Measurements from ENCODE around the gene PLB1.

The PLB1 gene

GRCh38 chr2:28495551-28496250, at the start of gene PLB1:
PLB1 (plus strand) TSS chr2:28496060; CDS start chr2:28496115, 55 bp downstream.
- DNase-seq = no peak

DNA sequence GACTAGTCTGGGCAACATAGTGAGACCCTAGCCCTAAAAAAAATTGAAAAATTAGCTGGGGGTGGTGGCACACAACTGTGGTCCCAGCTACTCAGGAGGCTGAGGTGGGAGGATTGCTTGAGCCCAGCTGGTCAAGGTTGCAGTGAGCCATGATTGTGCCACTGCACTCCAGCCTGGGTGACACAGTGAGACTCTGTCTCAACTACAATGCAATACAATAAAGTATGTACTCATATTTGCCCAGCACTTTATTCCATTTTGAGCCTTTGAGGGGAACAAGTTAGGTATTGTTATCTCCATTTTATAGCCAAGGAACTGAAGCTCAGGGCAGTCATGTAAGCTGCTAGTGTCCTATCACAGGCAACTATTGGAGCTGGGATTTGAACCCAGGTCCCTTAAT, 49.3 kb upstream of the PLB1 start:
- DNase-seq = peak; percentile 46

DNA sequence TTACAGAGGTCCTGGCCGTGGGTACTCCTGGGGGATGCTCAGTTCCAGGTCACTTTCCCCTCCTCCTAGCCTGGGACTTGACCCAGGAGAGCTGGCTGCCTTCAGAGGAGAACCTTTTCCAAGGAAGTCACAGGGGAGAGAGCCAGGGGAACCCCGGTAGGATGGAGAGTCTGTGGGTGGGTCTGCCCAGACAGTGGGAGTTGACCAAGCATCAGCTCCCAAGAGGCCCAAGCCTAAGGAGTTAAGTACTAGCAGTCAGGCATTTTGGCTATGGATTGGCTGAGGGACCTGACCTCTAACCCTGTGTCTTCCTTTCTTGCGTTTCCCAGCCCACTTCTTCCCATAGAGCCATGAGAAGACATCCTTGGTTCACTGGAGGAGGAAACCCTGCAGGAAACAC, 48.8 kb upstream of the PLB1 start:
- no peak for DNase-seq

DNA sequence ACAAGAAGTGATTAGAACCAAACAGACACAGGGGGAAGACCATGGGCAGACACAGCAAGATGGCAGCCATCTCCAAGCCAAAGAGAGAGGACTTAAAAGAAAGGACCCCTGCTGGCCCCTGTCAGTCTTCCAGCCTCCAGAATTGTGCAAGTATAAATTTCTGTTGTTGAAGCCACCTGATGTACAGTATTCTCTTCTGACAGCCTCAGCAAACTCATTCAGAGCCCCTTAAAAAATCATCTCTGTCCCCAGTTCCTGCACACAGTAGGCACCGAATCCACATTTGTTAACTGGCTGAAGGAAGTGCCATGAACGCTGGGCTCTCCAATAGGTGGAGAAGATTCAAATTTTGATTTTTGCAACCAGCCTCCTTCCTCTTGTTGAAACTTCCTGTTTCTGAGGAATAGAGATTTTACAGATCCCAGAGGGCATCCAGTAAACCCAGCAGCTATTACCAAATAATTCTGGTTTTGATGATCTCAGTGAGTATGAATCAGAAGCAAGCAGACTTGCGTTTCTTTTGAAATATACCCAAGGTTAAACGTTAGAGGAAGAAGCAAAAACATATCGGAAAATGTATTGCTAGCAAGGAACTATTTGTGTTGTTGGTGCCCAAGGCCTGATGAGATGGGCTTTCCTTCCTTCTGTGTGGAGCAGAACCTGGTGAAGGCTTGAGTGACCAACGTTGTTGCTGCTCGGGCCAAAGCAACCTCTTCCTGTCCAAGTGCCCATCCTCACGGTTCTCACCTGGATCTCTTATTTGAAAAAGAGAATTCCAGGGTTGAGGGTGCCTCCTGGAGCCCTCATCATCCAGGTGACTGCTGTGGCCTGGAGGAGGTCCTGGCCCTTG, 47.7 kb upstream of the PLB1 start:
- peak; percentile 95 for DNase-seq

DNA sequence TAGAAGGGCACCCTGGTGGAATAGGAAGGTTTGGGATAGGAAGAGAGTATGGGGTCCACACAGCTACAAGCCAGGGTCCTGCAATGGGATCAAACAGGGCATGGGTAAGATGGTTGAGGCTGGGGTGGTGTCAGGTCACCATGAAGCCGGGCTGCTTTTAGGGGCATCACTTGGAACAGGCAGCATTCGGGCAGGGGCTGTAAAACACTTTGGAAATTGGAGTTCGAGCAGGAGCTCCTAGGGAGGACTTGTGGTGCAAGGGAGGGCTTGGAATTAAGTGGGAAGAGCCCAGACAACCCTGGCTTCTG, 47.1 kb upstream of the PLB1 start:
- DNase-seq = no peak

DNA sequence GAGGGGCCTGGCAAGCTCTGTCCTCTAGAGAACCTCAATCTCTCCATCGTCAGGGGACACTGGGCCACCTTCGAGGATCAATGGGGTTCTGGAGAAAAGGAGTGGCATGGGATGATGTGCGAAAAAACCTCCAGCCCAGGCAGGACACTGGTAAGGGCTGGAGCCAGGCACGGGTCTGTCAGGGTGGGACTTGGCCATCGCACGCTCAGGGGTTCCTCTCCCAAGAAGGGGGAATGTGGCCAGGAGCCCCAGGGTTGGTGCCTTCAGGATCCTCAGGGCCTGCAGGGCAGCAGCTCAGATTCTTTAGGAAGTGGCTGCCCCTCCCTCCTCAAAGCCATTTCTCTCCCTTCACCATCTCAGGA, 46.8 kb upstream of the PLB1 start:
- DNase-seq = no peak

- DNase-seq = peak; percentile 70
Measured at GRCh38 chr2:28449488-28450395, 46.1 kb upstream of the PLB1 start.

GRCh38 chr2:28450901-28451565, 44.8 kb upstream of the PLB1 start:
- DNase-seq = no peak

DNA sequence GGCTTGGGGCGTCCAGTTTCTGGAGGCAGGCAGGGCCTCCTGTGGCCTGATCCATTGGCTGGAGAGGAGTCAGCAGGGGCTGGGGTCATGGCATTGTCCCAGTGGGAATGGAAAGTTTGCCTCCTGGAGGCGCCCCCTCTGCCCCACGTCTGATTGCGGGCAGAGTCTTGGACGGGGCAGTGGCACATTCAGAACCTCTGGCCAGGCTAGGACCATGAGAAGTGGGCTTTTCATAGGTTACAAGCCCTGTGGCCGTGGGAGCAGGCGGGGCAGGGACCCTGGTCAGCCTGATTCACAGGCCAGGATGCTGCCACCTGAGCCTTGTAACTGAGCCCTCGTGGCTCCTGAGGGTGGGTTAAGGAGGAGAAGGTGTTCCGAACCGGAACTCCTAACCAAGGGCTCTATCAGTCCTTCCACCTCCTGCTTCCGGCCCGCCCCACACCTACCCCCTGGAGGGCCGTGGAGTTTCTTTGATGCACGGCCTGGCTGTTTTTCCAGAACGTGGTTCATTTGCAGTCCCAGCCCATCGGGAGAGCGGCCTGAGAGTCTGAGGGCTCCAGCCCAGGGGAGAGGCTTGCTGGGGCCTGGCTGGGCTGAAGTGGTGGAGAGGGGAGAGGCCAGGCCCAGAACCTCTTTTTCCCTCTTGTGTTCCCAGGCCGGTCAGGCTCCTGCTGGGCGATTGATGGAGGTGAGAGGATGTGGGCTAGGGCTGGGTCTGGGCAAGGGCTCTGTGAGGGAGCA, 43.9 kb upstream of the PLB1 start:
- no peak for DNase-seq

DNA sequence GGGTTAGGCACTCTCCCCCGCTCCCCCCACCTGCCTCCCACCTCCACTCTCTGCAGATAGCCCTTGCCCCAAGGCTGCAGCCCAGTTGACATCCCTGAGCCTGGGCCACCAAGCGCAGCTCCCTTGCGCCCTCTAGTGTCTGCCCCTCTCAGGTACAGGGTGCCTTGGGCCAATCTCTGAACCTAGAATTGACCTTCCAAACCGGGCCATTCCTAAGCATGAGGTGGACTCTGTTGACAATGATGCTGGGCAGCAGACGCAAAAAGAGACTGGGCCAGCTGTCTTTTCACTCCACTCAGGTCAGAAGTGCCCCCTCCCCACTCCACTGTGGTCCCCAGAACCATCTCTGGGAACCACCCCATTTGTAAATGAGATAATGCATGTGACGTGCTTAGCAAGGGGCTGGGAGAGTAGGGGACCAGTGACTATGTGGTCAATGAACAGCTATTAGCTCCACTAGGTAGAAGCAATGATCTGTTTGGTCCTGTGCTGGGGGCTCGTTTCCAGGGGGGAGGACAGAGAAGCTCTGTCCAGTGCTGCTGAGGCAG, 43.3 kb upstream of the PLB1 start:
- peak; percentile 86 for DNase-seq

DNA sequence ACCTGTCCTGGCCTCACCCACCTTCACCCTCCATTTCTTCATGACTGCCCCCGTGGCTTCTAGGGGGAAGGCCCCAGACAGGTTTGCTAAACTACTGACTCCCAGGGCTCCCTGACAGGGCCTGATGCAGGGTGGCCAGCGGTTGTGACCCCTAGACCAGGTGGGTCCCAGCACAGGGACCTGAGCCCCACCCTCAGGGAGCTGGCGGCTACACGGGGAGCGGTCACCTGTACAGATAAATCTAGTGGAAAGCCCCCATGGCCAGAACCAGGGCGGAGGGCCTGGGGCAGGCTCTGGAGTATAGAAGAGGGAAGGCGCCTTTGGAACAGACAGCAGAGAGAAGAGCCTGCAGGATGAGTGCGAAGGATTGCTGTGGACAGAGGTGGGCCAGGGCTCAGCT, 42.5 kb upstream of the PLB1 start:
- DNase-seq = no peak

GRCh38 chr2:28454016-28454930, 41.6 kb upstream of the PLB1 start:
- no peak for DNase-seq

DNA sequence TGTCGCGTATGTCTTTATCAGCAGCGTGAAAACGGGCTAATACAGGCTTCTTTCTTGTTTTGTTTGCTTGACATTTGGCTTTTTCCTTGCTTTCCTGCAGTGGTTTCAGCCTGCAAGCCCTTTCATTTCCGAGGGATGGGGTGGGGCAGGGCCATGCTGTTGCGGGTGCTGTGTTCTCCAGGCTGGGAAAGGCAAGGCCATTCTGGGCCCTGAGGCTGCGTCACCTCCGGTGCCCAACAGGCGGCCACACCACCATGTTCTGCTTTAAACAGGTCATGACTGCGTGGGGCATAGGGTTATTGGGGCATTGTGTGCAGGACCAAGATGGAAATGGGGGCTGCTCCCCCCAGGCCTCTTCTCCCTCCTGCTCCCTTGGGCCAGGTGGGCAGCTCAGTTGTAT, 38.6 kb upstream of the PLB1 start:
- no peak for DNase-seq

GRCh38 chr2:28461056-28461455, 34.8 kb upstream of the PLB1 start:
- DNase-seq = no peak

DNA sequence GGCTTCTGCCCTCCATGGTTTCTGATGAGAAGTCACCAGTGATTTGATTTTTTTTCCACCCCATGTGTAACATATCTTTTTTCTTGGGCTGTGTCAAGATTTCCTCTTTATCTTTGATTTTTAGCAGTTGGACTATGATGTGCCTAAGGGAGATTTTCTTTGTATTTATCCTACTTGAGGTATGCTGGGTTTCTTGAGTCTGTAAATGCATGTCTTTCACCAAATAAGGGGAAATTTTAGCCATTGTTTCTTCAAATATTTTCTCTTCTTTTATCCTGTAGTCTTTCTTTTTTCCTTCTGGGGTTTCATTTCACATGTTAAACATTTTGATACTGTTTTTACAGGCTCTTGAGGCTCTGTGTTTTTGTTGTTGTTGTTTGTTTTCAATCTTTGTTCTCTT, 33.7 kb upstream of the PLB1 start:
- DNase-seq = no peak

GRCh38 chr2:28463211-28463816, 32.5 kb upstream of the PLB1 start:
- DNase-seq = no peak

GRCh38 chr2:28463893-28464292, 32.0 kb upstream of the PLB1 start:
- DNase-seq = peak; percentile 63

DNA sequence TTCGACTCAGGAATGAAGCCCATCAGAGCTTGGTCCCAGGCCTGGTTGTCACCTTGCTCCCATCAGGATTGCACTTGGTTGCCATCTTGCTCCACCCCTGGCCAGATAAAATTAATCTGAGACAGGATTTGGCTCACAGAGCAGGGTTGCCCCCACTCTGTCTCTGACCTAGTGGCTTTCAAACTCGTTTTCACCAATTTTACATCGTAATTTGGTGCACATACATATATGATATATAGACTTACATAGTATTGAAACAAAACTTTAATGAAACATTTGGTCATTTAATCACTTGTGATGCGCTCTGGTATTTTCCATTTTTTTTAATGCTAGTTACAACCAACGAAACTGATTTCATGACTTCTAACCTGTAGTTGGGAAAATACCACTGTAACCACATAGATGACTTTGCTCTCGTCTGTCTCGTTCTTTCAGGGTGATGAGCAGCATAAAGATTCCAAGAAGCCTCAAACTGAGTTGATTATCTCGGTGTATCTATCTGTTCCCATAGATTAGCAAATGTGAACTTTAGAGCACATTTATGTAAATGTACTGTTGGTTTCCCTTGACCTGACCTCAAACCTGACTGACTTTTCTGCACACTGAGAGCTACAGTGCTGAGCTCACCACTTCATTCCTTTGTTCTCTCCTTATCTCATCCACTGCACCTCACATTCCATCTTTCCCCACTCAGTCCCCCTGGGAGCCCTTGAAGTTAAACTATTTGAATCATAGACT, 30.5 kb upstream of the PLB1 start:
- no peak for DNase-seq

DNA sequence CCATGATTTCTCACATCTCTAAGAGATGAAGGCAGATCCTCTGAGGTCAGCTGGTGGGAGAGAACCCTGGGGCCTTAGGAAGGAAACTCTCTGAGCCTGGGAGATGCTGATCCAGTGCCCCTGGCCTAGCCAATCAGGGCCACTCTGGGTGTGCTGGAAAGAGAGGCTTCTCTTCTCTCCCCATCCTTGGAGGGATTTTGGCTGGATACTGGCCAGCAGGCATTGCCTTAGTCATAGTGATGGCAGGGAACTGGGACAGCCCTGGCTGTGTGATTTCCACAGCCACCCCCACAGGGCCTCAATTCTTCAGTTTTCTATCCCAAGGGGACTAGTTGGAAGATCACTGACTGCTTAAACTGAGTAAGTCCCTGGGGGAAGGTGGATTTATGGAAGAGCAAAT, 26.6 kb upstream of the PLB1 start:
- DNase-seq = no peak
